Measurements from ENCODE around the gene CCL2.

DNA sequence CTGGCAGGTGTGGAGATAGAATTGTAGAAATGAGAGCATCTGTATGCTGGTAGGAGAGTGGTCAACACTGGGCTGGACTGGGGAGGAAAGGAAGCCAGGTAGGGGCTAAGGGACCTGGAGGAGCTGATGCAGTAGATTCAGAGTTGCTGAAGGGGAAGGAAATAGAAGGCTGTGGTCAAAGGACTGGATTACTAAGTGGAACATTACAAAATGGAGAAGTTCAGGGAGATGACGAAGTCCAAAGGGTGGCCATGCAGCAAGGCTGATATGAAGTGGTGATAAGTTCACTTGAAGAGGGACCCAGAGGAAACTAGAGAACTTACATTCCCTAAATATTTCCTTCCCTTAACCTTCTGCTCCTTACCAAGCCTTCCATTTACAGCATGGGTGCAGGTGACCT is 8.6 kb upstream of the CCL2 start:
- TF ChIP-seq JUND (IDR thresholded peaks at IDR 0.05) (no peak), POLR2AphosphoS5 (IDR thresholded peaks at IDR 0.05; ENCODE audit: low read depth, low read length) (no peak), CTCF (IDR thresholded peaks at IDR 0.05 in 2 of 3, conservative IDR thresholded peaks at IDR 0.05 in 1 of 3; ENCODE audit: borderline replicate concordance in 1 of 3, insufficient read depth in 1 of 3, low read depth in 2 of 3, low read length in 2 of 3) (no peak), REST (IDR thresholded peaks at IDR 0.05; ENCODE audit: low read depth) (no peak), ZFX (IDR thresholded peaks at IDR 0.05) (no peak), EZH2phosphoT487 (IDR thresholded peaks at IDR 0.05; ENCODE audit: borderline replicate concordance) (no peak), ZNF274 (IDR thresholded peaks at IDR 0.05; ENCODE audit: low read depth, low read length) (no peak), CEBPB (IDR thresholded peaks at IDR 0.05; ENCODE audit: low read depth) (no peak)
- TF ChIP-seq, protein P1, sequence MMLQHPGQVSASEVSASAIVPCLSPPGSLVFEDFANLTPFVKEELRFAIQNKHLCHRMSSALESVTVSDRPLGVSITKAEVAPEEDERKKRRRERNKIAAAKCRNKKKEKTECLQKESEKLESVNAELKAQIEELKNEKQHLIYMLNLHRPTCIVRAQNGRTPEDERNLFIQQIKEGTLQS (IDR thresholded peaks at IDR 0.05): no peak
- TF ChIP-seq, protein P2, sequence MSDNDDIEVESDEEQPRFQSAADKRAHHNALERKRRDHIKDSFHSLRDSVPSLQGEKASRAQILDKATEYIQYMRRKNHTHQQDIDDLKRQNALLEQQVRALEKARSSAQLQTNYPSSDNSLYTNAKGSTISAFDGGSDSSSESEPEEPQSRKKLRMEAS (IDR thresholded peaks at IDR 0.05): no peak

Measured in HCT116 (cell line).